NCI-H2081 treated with DMSO at 0.1 percent for 48 hours (cell line): Measurements from ENCODE around the gene TULP4.

Source experiments
- DNase-seq: peaks from one replicate; lab custom pipeline; 2025; lab: John Stamatoyannopoulos, UW

The TULP4 gene

GRCh38 chr6:158419339-158419909 lies 107.2 kb downstream of the TULP4 start:
- DNase-seq = no peak

GRCh38 chr6:158421381-158421780 lies 109.1 kb downstream of the TULP4 start:
- no peak for DNase-seq

- no peak for DNase-seq
These were observed 110.5 kb downstream of the TULP4 start for GRCh38 chr6:158422629-158423238.

GRCh38 chr6:158431036-158431435 lies 118.8 kb downstream of the TULP4 start:
- no peak for DNase-seq

- DNase-seq = no peak
These were observed 119.3 kb downstream of the TULP4 start for GRCh38 chr6:158431560-158431959.

DNA sequence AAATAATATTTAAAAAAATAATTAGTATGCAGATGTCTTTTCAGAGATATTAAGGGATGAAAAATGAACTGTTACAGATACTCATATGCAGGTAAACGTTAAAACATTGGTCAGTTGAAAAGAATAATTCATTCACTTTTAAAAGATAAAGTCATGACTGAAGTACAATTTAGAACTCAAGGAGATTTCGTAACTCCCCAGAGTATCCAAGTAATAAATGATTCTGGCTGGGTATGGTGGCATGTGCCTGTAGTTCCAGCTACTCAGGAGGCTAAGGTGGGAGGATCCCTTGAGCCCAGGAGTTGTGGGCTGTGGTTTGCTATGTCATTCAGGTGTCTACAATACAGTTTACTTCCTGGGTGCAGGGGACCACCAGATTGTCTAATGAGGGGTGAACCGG lies 125.3 kb downstream of the TULP4 start:
- no peak for DNase-seq

DNA sequence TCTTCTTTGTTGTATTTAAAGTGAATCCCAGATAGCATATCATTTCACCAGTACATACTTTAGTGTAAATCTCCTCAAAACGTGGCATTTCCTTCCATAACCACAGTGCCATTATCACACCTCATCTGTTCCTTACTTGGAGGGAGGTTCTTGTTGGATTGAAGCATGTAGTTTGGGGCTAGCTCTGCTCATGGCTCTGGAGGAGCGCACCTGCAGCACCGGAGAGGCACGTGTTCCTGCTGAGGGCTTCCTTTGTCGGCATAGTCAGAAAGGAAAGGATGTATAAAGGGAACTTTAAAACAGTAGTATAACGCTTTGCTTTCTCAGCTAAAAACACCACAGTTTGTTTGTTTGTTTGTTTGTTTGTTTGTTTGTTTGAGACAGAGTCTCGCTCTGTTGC lies 126.0 kb downstream of the TULP4 start:
- no peak for DNase-seq

DNA sequence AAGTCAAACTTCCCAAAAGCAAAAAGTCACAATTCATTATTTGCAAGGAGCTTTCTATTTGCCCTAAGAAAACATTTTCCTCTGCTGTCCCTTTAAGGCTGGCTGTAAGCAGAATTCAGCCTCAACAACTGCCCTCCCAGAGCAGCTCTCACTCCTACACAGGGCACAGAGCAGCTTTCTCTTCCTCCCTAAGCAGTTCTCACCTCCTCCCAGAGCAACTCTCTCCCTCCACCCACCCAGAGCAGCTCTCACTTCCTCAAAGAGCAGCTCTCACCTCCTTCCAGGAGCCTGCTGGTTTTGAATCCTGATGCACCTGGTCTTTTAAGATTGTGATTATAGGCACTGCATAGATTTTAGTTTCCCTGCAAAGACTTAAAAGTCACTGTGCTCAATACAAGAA lies 127.0 kb downstream of the TULP4 start:
- no peak for DNase-seq

- DNase-seq = no peak
These were observed 129.5 kb downstream of the TULP4 start for GRCh38 chr6:158441716-158442215.

DNA sequence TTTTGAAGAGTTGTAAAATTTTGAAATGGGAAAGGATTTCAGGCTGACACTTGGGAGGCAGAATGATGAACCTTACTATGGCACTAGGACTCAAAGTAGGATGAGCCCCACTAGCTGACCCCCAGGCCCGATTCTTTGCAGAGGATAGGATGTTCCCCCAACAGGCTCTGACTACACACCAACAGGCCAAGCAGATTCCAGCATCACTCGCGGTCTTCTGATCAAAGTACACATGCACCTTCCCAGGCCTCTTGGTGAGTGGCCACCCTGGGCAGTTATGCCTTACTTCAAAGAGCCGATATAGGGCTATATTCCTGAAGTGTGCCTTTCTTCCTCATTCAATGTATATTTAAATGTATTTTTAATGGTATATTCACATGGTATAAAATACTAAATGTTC lies 130.0 kb downstream of the TULP4 start:
- no peak for DNase-seq

GRCh38 chr6:158445426-158446085 lies 133.3 kb downstream of the TULP4 start:
- no peak for DNase-seq

DNA sequence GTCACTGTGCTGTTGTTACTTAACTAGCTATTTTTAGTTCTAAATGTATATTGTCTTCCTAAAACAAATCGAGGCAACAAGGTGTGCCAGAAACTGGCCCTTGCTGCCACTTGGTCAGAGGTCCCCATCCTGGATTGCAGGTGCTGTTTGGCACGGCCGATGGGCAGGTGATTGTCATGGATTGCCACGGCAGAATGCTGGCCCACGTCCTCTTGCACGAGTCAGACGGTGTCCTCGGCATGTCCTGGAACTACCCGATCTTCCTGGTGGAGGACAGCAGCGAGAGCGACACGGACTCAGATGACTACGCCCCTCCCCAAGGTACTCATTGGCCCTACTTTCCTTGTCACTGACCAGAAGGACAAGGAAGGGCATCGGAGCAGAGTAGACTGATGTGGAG lies 136.6 kb downstream of the TULP4 start:
- DNase-seq = no peak

DNA sequence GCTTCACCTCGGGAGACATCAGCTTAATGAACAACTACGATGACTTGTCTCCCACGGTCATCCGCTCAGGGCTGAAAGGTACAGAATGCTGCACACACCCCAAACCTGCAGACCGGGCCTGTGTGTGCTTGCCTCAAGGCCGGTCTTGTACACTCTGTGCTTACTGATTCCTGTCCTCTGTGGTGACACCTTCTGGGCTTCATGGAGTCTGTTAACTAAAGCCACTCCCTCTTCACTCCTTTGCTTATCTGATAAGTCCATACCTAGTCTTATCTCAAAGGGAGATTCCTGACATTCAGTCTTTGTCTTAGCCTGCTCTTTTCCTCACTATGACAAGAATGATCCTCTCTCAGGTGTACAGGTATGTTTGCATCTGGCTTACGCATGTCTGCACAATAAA lies 139.9 kb downstream of the TULP4 start:
- no peak for DNase-seq

DNA sequence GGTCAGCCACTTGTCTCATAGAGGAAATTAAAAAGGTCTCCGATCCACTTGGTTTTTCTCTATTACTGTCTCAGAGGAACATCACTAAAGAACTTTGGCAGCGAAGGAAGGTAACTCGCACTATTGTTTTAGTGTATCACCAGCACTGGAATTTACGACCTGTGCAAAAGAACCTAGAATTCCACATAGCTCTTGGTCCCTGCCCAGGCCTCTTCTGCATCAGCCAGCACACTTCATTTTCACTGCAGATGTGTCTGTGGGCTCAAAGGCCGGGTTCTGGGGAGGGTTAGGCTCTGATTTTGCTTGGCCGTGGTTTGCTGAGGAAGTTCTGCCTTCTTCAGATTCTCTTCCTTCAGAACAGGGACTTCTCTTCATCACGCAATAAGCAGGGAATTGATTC lies 144.9 kb downstream of the TULP4 start:
- DNase-seq = no peak

- DNase-seq = no peak
These were observed 145.5 kb downstream of the TULP4 start for GRCh38 chr6:158457616-158458278.

- DNase-seq = no peak
These were observed 147.5 kb downstream of the TULP4 start for GRCh38 chr6:158459726-158460125.

GRCh38 chr6:158460602-158461169 lies 148.4 kb downstream of the TULP4 start:
- DNase-seq = no peak

DNA sequence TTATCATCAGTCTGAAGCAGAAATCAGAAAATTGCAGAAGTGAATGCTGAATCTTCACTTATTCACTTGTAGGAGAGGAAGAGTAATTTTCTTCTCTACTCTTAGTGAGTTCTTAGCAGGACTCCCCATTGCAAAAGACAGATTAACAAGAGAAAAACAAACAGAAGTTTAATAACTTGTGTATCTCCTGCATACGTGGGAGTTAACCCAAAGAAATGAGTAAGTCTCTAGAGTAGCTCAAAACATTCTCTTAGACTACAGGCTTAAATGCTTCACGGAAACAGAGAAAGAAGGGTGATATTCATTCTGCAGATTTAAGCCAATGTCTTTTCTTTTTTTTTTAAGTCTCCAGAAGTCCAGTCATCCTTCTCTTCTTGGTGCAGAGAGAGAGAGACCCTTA lies 149.7 kb downstream of the TULP4 start:
- no peak for DNase-seq

DNA sequence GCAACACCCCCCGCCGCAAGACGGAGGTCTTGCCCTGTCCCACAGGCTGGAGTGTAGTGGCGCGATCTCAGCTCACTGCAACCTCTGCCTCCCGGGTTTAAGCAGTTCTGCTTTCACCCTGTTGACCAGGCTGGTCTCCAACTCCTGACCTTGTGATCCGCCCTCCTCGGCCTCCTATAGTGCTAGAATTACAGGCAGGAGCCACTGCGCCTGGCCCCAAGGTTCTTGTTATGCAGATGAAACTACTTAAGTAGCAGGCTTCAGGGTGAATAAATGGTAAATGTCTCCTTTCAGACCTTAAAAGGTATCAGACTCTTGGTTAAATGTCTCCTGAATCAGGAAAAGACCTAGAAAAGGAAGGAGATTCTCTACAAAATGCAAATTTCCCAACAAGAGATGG lies 152.2 kb downstream of the TULP4 start:
- DNase-seq = no peak

- DNase-seq = no peak
These were observed 153.0 kb downstream of the TULP4 start for GRCh38 chr6:158465257-158465656.

DNA sequence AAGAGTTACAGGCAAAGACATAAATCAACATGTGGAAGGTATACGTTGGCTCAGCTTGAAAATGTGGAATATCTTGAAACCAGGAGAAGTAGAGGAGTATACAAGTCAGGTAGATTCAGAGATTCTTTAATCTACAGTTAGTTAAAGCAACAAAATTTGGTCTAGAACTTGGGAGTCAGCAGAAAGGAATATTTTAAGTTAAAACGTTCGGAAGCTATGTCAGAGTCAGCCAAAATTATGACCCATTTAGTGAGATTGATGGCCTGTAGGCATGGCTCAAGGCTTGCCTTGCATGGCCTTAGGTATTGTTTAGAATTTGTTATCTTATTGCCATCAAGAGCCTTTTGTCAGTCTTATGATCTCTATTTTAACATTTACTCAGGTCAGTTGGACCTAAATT lies 153.5 kb downstream of the TULP4 start:
- no peak for DNase-seq

- DNase-seq = peak; percentile 46
These were observed 155.7 kb downstream of the TULP4 start for GRCh38 chr6:158467923-158468322.

DNA sequence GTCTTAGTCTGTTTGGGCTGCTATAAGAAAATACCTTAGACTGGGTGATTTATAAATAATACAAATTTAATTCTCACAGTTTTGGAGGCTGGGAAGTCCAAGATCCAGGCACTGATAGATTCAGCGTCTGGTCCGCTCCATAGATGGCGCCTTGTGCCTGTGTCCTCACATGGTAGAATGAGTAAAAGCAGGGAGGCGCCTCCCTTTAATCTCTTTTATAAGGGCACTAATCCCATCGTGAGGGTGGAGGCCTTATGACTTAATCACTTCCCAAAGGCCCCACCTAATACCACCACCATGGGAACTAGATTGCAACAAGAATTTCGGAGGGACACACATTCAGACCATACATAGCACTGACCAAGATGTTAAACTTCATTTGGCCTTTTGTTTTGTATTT lies 156.4 kb downstream of the TULP4 start:
- DNase-seq = no peak
